Measurements from ENCODE around the gene INMT. TPM values are rescaled to one million over a fixed set of nuclear protein-coding genes. Genes with fewer than 3 reads are reported as not detected.

INMT gene
- total RNA-seq, 1 experiment from 2014 or later, result not detected

GRCh38 chr7:30727061-30727945 is 24.6 kb upstream of the INMT start:
- BruUV-seq (replicated peaks), result no TSS peak
- H3K27me3 Mint-ChIP-seq (ENCODE audit: insufficient read depth, unreplicated experiment), result peaks cover 79% of the 10 kb centered on the region
- CTCF ChIA-PET, result interaction anchor here (4.4 kb wide), 1 partner anchor 13 kb away, joined by 35 read pairs; no protein-coding TSS in a partner anchor

GRCh38 chr7:30728591-30729100 is 23.3 kb upstream of the INMT start:
- Mint-ChIP-seq H3K36me3 (ENCODE audit: insufficient read depth, unreplicated experiment) (no peaks in the 10 kb centered on the region), H3K27me3 (ENCODE audit: insufficient read depth, unreplicated experiment) (peaks cover 81% of the 10 kb centered on the region), H3K4me3 (ENCODE audit: unreplicated experiment) (no peak overlapping the region), H3K4me1 (ENCODE audit: insufficient read depth, unreplicated experiment) (no peaks in the 10 kb centered on the region), H3K27ac (ENCODE audit: low read depth, unreplicated experiment) (no peak overlapping the region), H3K9me3 (ENCODE audit: unreplicated experiment) (no peaks in the 10 kb centered on the region)
- TF ChIP-seq CTCF (IDR thresholded peaks at IDR 0.05; ENCODE audit: unreplicated experiment), result no peak
- DNase-seq (ENCODE audit: unreplicated experiment), result no peak
- CTCF ChIA-PET, result interaction anchor here (0.9 to 4.4 kb wide), 2 partner anchors 12 kb away, joined by 4 to 35 read pairs; no protein-coding TSS in a partner anchor
- intact Hi-C loops (cut with micrococcal nuclease), result no loop called here
- no TSS peak for BruUV-seq (replicated peaks)
- POLR2A ChIA-PET, result no interaction called here

More at GRCh38 chr7:30727061-30727945, 24.6 kb upstream of the INMT start:
- no peak for TF ChIP-seq CTCF (IDR thresholded peaks at IDR 0.05; ENCODE audit: unreplicated experiment)
- Mint-ChIP-seq H3K9me3 (ENCODE audit: unreplicated experiment) (no peaks in the 10 kb centered on the region), H3K4me1 (ENCODE audit: insufficient read depth, unreplicated experiment) (no peaks in the 10 kb centered on the region), H3K27ac (ENCODE audit: low read depth, unreplicated experiment) (no peak overlapping the region), H3K36me3 (ENCODE audit: insufficient read depth, unreplicated experiment) (no peaks in the 10 kb centered on the region), H3K4me3 (ENCODE audit: unreplicated experiment) (no peak overlapping the region)
- POLR2A ChIA-PET, result interaction anchor here (0.6 kb wide), 1 partner anchor 12 kb away, joined by 3 read pairs; no protein-coding TSS in a partner anchor
- intact Hi-C loops (cut with micrococcal nuclease), result no loop called here
- no peak for DNase-seq (ENCODE audit: unreplicated experiment)

GRCh38 chr7:30729642-30730041 is 22.3 kb upstream of the INMT start:
- H3K27me3 Mint-ChIP-seq (ENCODE audit: insufficient read depth, unreplicated experiment), result peaks cover 82% of the 10 kb centered on the region

More at GRCh38 chr7:30729642-30730041, 22.3 kb upstream of the INMT start:
- Mint-ChIP-seq H3K4me3 (ENCODE audit: unreplicated experiment) (no peak overlapping the region), H3K36me3 (ENCODE audit: insufficient read depth, unreplicated experiment) (no peaks in the 10 kb centered on the region), H3K4me1 (ENCODE audit: insufficient read depth, unreplicated experiment) (no peaks in the 10 kb centered on the region), H3K9me3 (ENCODE audit: unreplicated experiment) (no peaks in the 10 kb centered on the region), H3K27ac (ENCODE audit: low read depth, unreplicated experiment) (no peak overlapping the region)
- no peak for DNase-seq (ENCODE audit: unreplicated experiment)
- no peak for TF ChIP-seq CTCF (IDR thresholded peaks at IDR 0.05; ENCODE audit: unreplicated experiment)
- no TSS peak for BruUV-seq (replicated peaks)
- intact Hi-C loops (cut with micrococcal nuclease), result no loop called here
- CTCF ChIA-PET, result interaction anchor here (0.6 to 4.4 kb wide), 3 partner anchors 11 to 393 kb away, joined by 3 to 35 read pairs (median 4); no protein-coding TSS in a partner anchor
- POLR2A ChIA-PET, result no interaction called here

Data from MCF 10A (cell line).